SK-N-MC (cell line): ENCODE measurements around the gene NEURL2.
"Not testable (repeated sequence)": the region's sequence is repeated elsewhere in the genome, so short reads cannot be mapped to it uniquely, and the experiment has no call there.

Source experiments
- DNase-seq: peaks from one replicate; pipeline ENCODE4 v3.0.0-alpha.2; 2011; ENCODE audit warnings: low read depth, low spot score
- H3K27ac ChIP-seq: fragments of 200-600 bp; sonication (generic); 2 replicates; pipeline ENCODE4 v1.5.1; 2016; ENCODE audit warnings: mixed run types
- H3K36me3 ChIP-seq: fragments of 200-600 bp; sonication (generic); 2 replicates; pipeline ENCODE4 v1.6.1; 2017; ENCODE audit warnings: antibody characterized with exemption, low read length, mixed read lengths; ENCODE audit not compliant: insufficient read depth
- H3K4me3 ChIP-seq: fragments of 200-600 bp; sonication (generic); 2 replicates; pipeline ENCODE4 v1.5.1; 2016
- H3K9ac ChIP-seq: fragments of 200-600 bp; sonication (generic); 2 replicates; pipeline ENCODE4 v1.8.0; 2017; ENCODE audit warnings: mixed run types, mixed read lengths; ENCODE audit not compliant: insufficient read length
- H3K9me3 ChIP-seq: fragments of 200-600 bp; sonication (generic); 2 replicates; pipeline ENCODE4 v1.6.1; 2017; ENCODE audit warnings: low read depth, mild to moderate bottlenecking, antibody characterized with exemption, low read length, moderate library complexity, mixed read lengths
- EZH2 ChIP-seq: fragments of 200-600 bp; sonication (generic); IDR thresholded peaks from one replicate; pipeline ENCODE4 v1.6.1; 2017; ENCODE audit warnings: antibody characterized with exemption
- FOXP2 ChIP-seq: optimal IDR thresholded peaks from 2 replicates; pipeline ENCODE3; 2011; ENCODE audit warnings: mild to moderate bottlenecking, moderate library complexity; ENCODE audit not compliant: insufficient read depth; ENCODE audit errors: extremely low read length, control extremely low read depth
- POLR2AphosphoS5 ChIP-seq: IDR thresholded peaks from 2 replicates; pipeline ENCODE4 v1.6.1; 2012; ENCODE audit warnings: mild to moderate bottlenecking, low read depth, low read length, borderline replicate concordance

Gene NEURL2

GRCh38 chr20:45887346-45887715, 3.7 kb downstream of the NEURL2 start, which contains the start of gene SPATA25:
TSS of gene SPATA25 (minus strand) at chr20:45887622. CDS start at chr20:45887590, 32 bp downstream.
- Histone ChIP-seq H3K36me3 (peaks cover 17% of the 10 kb centered on the region; the same call in 1 of the 2 replicates), H3K9ac (no peak within 1 kb of the TSS)

GRCh38 chr20:45886590-45887345, 4.2 kb downstream of the NEURL2 start:
- TF ChIP-seq EZH2 (no peak), FOXP2 (no peak), POLR2AphosphoS5 (0 out of 2 replicates have a peak, but pooled peaks have one; percentile 25)
- Histone ChIP-seq H3K9me3 (no peaks in the 10 kb centered on the region), H3K9ac (no peak overlapping the region), H3K36me3 (peaks cover 20% of the 10 kb centered on the region; the same call in 1 of the 2 replicates), H3K4me3 (no peak overlapping the region), H3K27ac (no peak overlapping the region)
- no peak for DNase-seq

More at GRCh38 chr20:45887346-45887715, 3.7 kb downstream of the NEURL2 start, which contains the start of gene SPATA25:
- no peaks in the 10 kb centered on the region for H3K9me3 ChIP-seq
- H3K27ac ChIP-seq = no peak within 1 kb of the TSS
- DNase-seq = no peak
- TF ChIP-seq EZH2 (no peak), FOXP2 (no peak), POLR2AphosphoS5 (no peak)
- H3K4me3 ChIP-seq = no peak within 1 kb of the TSS

GRCh38 chr20:45883100-45883469, 7.9 kb downstream of the NEURL2 start:
- no peak overlapping the region for H3K4me3 ChIP-seq
- no peak for TF ChIP-seq EZH2
- TF ChIP-seq POLR2AphosphoS5 = no peak
- TF ChIP-seq FOXP2 = no peak
- peaks cover 20% of the 10 kb centered on the region; the same call in 1 of the 2 replicates for H3K36me3 ChIP-seq
- no peak overlapping the region for H3K9ac ChIP-seq
- H3K9me3 ChIP-seq = no peaks in the 10 kb centered on the region
- H3K27ac ChIP-seq = no peak overlapping the region
- DNase-seq = no peak

- H3K27ac ChIP-seq = no peak overlapping the region
- no peak overlapping the region for H3K4me3 ChIP-seq
- DNase-seq = no peak
- H3K9me3 ChIP-seq = no peaks in the 10 kb centered on the region
- H3K36me3 ChIP-seq = peaks cover 20% of the 10 kb centered on the region; the same call in 1 of the 2 replicates
- TF ChIP-seq POLR2AphosphoS5 = no peak
- no peak for TF ChIP-seq EZH2
- no peak for TF ChIP-seq FOXP2
- H3K9ac ChIP-seq = no peak overlapping the region
Measured at GRCh38 chr20:45882469-45883099, 8.4 kb downstream of the NEURL2 start.

- peak; percentile 98 for DNase-seq
- Histone ChIP-seq H3K9me3 (no peaks in the 10 kb centered on the region), H3K4me3 (peak within 1 kb of the TSS; percentile 98), H3K27ac (peak within 1 kb of the TSS; percentile 64; the same call in 1 of the 2 replicates), H3K36me3 (peaks cover 20% of the 10 kb centered on the region; the same call in 1 of the 2 replicates), H3K9ac (peak within 1 kb of the TSS; percentile 98)
- TF ChIP-seq EZH2 = no peak
- TF ChIP-seq POLR2AphosphoS5 = peak; percentile 97
Measured at GRCh38 chr20:45880988-45881788, 9.8 kb downstream of the NEURL2 start, which contains the start of gene ZSWIM1. TSS of gene ZSWIM1 (plus strand) at chr20:45881227. CDS start at chr20:45882593, 1,366 bp downstream.

GRCh38 chr20:45878076-45878761, 12.8 kb downstream of the NEURL2 start:
- DNase-seq = no peak
- no peak overlapping the region for H3K27ac ChIP-seq
- no peak overlapping the region for H3K9ac ChIP-seq
- H3K4me3 ChIP-seq = no peak overlapping the region
- no peaks in the 10 kb centered on the region for H3K9me3 ChIP-seq
- H3K36me3 ChIP-seq = peaks cover 12% of the 10 kb centered on the region; the same call in 1 of the 2 replicates
- no peak for TF ChIP-seq EZH2
- no peak for TF ChIP-seq FOXP2
- no peak for TF ChIP-seq POLR2AphosphoS5

GRCh38 chr20:45874576-45874975, 16.4 kb downstream of the NEURL2 start:
- Histone ChIP-seq H3K36me3 (no peaks in the 10 kb centered on the region), H3K9me3 (no peaks in the 10 kb centered on the region)
- DNase-seq = no peak

GRCh38 chr20:45874104-45874481, 16.9 kb downstream of the NEURL2 start:
- H3K36me3 ChIP-seq, H3K27ac ChIP-seq, H3K9ac ChIP-seq, DNase-seq, H3K4me3 ChIP-seq, H3K9me3 ChIP-seq: not testable (repeated sequence)

More at GRCh38 chr20:45874576-45874975, 16.4 kb downstream of the NEURL2 start:
- Histone ChIP-seq H3K4me3 (no peak overlapping the region), H3K9ac (no peak overlapping the region), H3K27ac (no peak overlapping the region)
- no peak for TF ChIP-seq FOXP2
- TF ChIP-seq POLR2AphosphoS5 = no peak
- TF ChIP-seq EZH2 = no peak
